Astrocyte (in vitro differentiated cells and primary cell): ENCODE results near the gene LIN28B. TPM values are rescaled to one million over a fixed set of nuclear protein-coding genes. Genes with fewer than 3 reads are reported as not detected.

ENCODE experiments used
- DNase-seq: peaks from one replicate; pipeline ENCODE4 v3.0.0-alpha.2; 2010; ENCODE audit warnings: low read depth
- FAIRE-seq: peaks from 2 replicates; lab custom pipeline; 2011; peaks lifted over from hg19 to GRCh38; lab: Jason Lieb, UNC
- H2AFZ ChIP-seq: 2 replicates; pipeline ENCODE4 v1.6.0; 2012; ENCODE audit warnings: low read depth, low read length, inconsistent platforms
- H3K27ac ChIP-seq: 2 replicates; pipeline ENCODE4 v1.5.1; 2011; ENCODE audit warnings: low read depth, low read length, inconsistent platforms
- H3K27me3 ChIP-seq: 2 replicates; pipeline ENCODE4 v1.6.0; 2011; ENCODE audit warnings: low read length, inconsistent platforms; ENCODE audit not compliant: insufficient read depth
- H3K36me3 ChIP-seq: 2 replicates; pipeline ENCODE4 v1.5.1; 2011; ENCODE audit warnings: low read length, inconsistent platforms; ENCODE audit not compliant: insufficient read depth
- H3K4me1 ChIP-seq: 2 replicates; pipeline ENCODE4 v1.5.1; 2011; ENCODE audit warnings: low read length, inconsistent platforms; ENCODE audit not compliant: insufficient read depth
- H3K4me2 ChIP-seq: 2 replicates; pipeline ENCODE4 v1.6.0; 2012; ENCODE audit warnings: low read length, inconsistent platforms
- H3K4me3 ChIP-seq: 2 replicates; pipeline ENCODE4 v1.5.1; 2011; ENCODE audit warnings: low read depth, mild to moderate bottlenecking, low read length, inconsistent platforms; ENCODE audit not compliant: insufficient read depth
- H3K79me2 ChIP-seq: 2 replicates; pipeline ENCODE4 v1.6.0; 2012; ENCODE audit warnings: mild to moderate bottlenecking, low read length, inconsistent platforms; ENCODE audit not compliant: insufficient read depth
- H3K9ac ChIP-seq: 2 replicates; pipeline ENCODE4 v1.6.0; 2012; ENCODE audit warnings: mild to moderate bottlenecking, low read length, inconsistent platforms
- H3K9me3 ChIP-seq: 2 replicates; pipeline ENCODE4 v1.5.1; 2012; ENCODE audit warnings: low read depth, mild to moderate bottlenecking, low read length, inconsistent platforms; ENCODE audit not compliant: insufficient read depth
- H4K20me1 ChIP-seq: 2 replicates; pipeline ENCODE4 v1.6.0; 2012; ENCODE audit warnings: low read length, inconsistent platforms; ENCODE audit not compliant: insufficient read depth
- H3K27ac Mint-ChIP-seq: one replicate; pipeline ENCODE4 v1.8.0; 2021; ENCODE audit warnings: mild to moderate bottlenecking, mixed read lengths; ENCODE audit not compliant: unreplicated experiment
- H3K27me3 Mint-ChIP-seq: one replicate; pipeline ENCODE4 v1.8.0; 2021; ENCODE audit warnings: low read depth, mixed read lengths; ENCODE audit not compliant: unreplicated experiment
- H3K36me3 Mint-ChIP-seq: one replicate; pipeline ENCODE4 v1.8.0; 2021; ENCODE audit warnings: low read depth, mixed read lengths; ENCODE audit not compliant: unreplicated experiment
- H3K4me1 Mint-ChIP-seq: one replicate; pipeline ENCODE4 v1.8.0; 2021; ENCODE audit warnings: low read depth, mixed read lengths; ENCODE audit not compliant: unreplicated experiment
- H3K4me3 Mint-ChIP-seq: one replicate; pipeline ENCODE4 v1.8.0; 2021; ENCODE audit warnings: mild to moderate bottlenecking, moderate library complexity, mixed read lengths; ENCODE audit not compliant: unreplicated experiment
- H3K9me3 Mint-ChIP-seq: one replicate; pipeline ENCODE4 v1.8.0; 2021; ENCODE audit warnings: mild to moderate bottlenecking, mixed read lengths; ENCODE audit not compliant: unreplicated experiment
- CTCF ChIP-seq: IDR thresholded peaks from 2 replicates; pipeline ENCODE4 v1.5.1; 2011; ENCODE audit warnings: low read depth, mild to moderate bottlenecking, inconsistent platforms, low read length, moderate library complexity; ENCODE audit not compliant: insufficient read depth
- EZH2 ChIP-seq: IDR thresholded peaks from 2 replicates; pipeline ENCODE4 v1.6.1; 2012; ENCODE audit warnings: mild to moderate bottlenecking, low read length, inconsistent platforms; ENCODE audit not compliant: insufficient read depth
- total RNA-seq: library from RNA; stranded (reverse); gene quantifications from 2 replicates; pipeline ENCODE4 v1.2.1, GENCODE V29; 2021

Gene LIN28B
- total RNA-seq, 1 donor from 2014 or later: 29.0 TPM

- H3K36me3 ChIP-seq: no peaks in the 10 kb centered on the region
- H3K9ac ChIP-seq: no peak overlapping the region
- H3K4me2 ChIP-seq: no peak overlapping the region
- no peaks in the 10 kb centered on the region for H3K4me1 ChIP-seq
- FAIRE-seq: no peak
- Mint-ChIP-seq H3K27ac (no peak overlapping the region), H3K27me3 (no peaks in the 10 kb centered on the region), H3K36me3 (no peaks in the 10 kb centered on the region), H3K4me3 (no peak overlapping the region), H3K4me1 (peaks cover 10% of the 10 kb centered on the region), H3K9me3 (no peaks in the 10 kb centered on the region)
- no peaks in the 10 kb centered on the region for H3K9me3 ChIP-seq
- no peaks in the 10 kb centered on the region for H4K20me1 ChIP-seq
- H3K79me2 ChIP-seq: no peaks in the 10 kb centered on the region
- TF ChIP-seq EZH2: no peak
- TF ChIP-seq CTCF: no peak
- H2AFZ ChIP-seq: no peak overlapping the region
- H3K27ac ChIP-seq: no peak overlapping the region
- no peaks in the 10 kb centered on the region for H3K27me3 ChIP-seq
- DNase-seq: no peak
- no peak overlapping the region for H3K4me3 ChIP-seq
Observed at GRCh38 chr6:105036351-105036750, 79.4 kb downstream of the LIN28B start.

- no peak overlapping the region for H3K27ac Mint-ChIP-seq
- FAIRE-seq (no peak), DNase-seq (no peak)
- Histone ChIP-seq H3K27me3 (no peaks in the 10 kb centered on the region), H3K9me3 (no peaks in the 10 kb centered on the region), H3K27ac (no peak overlapping the region), H3K9ac (no peak overlapping the region), H3K36me3 (no peaks in the 10 kb centered on the region), H3K4me2 (no peak overlapping the region), H3K4me3 (no peak overlapping the region), H4K20me1 (no peaks in the 10 kb centered on the region), H3K4me1 (peaks cover 5% of the 10 kb centered on the region), H2AFZ (no peak overlapping the region), H3K79me2 (no peaks in the 10 kb centered on the region)
- H3K36me3 Mint-ChIP-seq: no peaks in the 10 kb centered on the region
- H3K27me3 Mint-ChIP-seq: no peaks in the 10 kb centered on the region
- no peaks in the 10 kb centered on the region for H3K9me3 Mint-ChIP-seq
- TF ChIP-seq EZH2: no peak
- TF ChIP-seq CTCF: no peak
- H3K4me3 Mint-ChIP-seq: no peak overlapping the region
- H3K4me1 Mint-ChIP-seq: peaks cover 21% of the 10 kb centered on the region
Observed at GRCh38 chr6:105038259-105038658, 81.4 kb downstream of the LIN28B start.

GRCh38 chr6:105041880-105042279, 85.0 kb downstream of the LIN28B start:
- Mint-ChIP-seq H3K27ac (no peak overlapping the region), H3K4me1 (peaks cover 14% of the 10 kb centered on the region), H3K27me3 (no peaks in the 10 kb centered on the region), H3K9me3 (no peaks in the 10 kb centered on the region), H3K36me3 (no peaks in the 10 kb centered on the region), H3K4me3 (no peak overlapping the region)
- TF ChIP-seq CTCF (no peak), EZH2 (no peak)
- Histone ChIP-seq H3K4me1 (peaks cover 8% of the 10 kb centered on the region), H4K20me1 (no peaks in the 10 kb centered on the region), H3K27me3 (no peaks in the 10 kb centered on the region), H3K9me3 (no peaks in the 10 kb centered on the region), H2AFZ (no peak overlapping the region), H3K9ac (no peak overlapping the region), H3K36me3 (no peaks in the 10 kb centered on the region), H3K27ac (peak overlapping the region; percentile 62), H3K4me3 (no peak overlapping the region), H3K79me2 (no peaks in the 10 kb centered on the region), H3K4me2 (peak overlapping the region; percentile 6)
- FAIRE-seq: no peak
- peak; percentile 67 for DNase-seq
